ENCODE data around the gene TMEM272. TPM values are rescaled to one million over a fixed set of nuclear protein-coding genes. Genes with fewer than 3 reads are reported as not detected.

The TMEM272 gene
- total RNA-seq, 1 experiment from 2014 or later: not detected

DNA sequence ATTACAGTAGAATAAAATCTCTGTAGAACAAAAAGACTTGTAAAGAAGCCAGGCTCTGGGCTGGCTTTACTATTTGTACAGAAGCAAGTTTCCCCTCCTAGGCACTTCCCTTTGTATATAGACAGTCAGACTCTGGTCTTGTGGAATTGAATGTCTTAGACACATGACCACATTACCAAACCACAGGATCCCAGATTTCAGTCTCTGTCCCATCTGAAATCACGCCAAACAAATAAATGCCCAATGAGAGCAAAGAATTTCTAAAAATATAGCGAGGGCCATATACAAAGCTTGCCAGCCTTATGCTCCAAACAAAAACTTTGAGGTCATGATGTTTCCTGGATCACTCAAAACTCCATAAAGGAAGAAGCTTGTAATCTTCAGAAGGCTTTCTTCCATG, 40.7 kb upstream of the TMEM272 start:
- intact Hi-C loops (cut with micrococcal nuclease; ENCODE audit: unreplicated experiment): no loop called here
- Mint-ChIP-seq H3K4me1 (ENCODE audit: low read depth, unreplicated experiment) (no peaks in the 10 kb centered on the region), H3K4me3 (ENCODE audit: low read depth, unreplicated experiment) (no peak overlapping the region), H3K27me3 (ENCODE audit: unreplicated experiment) (peaks cover 29% of the 10 kb centered on the region), H3K27ac (ENCODE audit: unreplicated experiment) (no peak overlapping the region), H3K9me3 (ENCODE audit: low read depth, unreplicated experiment) (no peaks in the 10 kb centered on the region), H3K36me3 (ENCODE audit: insufficient read depth, unreplicated experiment) (no peaks in the 10 kb centered on the region)
- BruUV-seq (replicated peaks): no TSS peak
- no peak for DNase-seq
- CTCF ChIA-PET: no interaction called here
- TF ChIP-seq, protein P1, sequence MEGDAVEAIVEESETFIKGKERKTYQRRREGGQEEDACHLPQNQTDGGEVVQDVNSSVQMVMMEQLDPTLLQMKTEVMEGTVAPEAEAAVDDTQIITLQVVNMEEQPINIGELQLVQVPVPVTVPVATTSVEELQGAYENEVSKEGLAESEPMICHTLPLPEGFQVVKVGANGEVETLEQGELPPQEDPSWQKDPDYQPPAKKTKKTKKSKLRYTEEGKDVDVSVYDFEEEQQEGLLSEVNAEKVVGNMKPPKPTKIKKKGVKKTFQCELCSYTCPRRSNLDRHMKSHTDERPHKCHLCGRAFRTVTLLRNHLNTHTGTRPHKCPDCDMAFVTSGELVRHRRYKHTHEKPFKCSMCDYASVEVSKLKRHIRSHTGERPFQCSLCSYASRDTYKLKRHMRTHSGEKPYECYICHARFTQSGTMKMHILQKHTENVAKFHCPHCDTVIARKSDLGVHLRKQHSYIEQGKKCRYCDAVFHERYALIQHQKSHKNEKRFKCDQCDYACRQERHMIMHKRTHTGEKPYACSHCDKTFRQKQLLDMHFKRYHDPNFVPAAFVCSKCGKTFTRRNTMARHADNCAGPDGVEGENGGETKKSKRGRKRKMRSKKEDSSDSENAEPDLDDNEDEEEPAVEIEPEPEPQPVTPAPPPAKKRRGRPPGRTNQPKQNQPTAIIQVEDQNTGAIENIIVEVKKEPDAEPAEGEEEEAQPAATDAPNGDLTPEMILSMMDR (IDR thresholded peaks at IDR 0.05; ENCODE audit: unreplicated experiment): no peak

DNA sequence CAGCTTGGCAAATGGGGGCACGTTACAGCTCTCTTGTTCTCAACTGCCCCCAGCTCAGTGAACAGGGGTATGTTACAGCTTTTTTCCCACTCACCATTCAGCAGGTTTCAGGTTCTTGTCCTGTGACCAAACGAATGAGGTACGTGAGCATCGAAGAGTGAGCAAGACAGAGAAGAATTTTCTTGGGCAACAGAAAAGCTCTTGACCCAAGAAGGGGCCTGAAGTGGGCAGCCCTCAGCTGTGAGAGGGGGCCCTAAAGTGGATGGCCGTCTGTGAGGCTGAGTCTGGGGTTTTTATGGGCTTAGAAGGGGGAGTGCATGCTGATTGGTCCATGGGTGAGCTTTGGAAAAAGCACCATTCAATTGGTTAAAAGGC, 38.2 kb upstream of the TMEM272 start:
- H3K4me3 Mint-ChIP-seq (ENCODE audit: low read depth, unreplicated experiment): no peak overlapping the region
- CTCF ChIA-PET: no interaction called here
- no peak overlapping the region for H3K27ac Mint-ChIP-seq (ENCODE audit: unreplicated experiment)
- no peaks in the 10 kb centered on the region for H3K9me3 Mint-ChIP-seq (ENCODE audit: low read depth, unreplicated experiment)
- H3K4me1 Mint-ChIP-seq (ENCODE audit: low read depth, unreplicated experiment): no peaks in the 10 kb centered on the region
- intact Hi-C loops (cut with micrococcal nuclease; ENCODE audit: unreplicated experiment): no loop called here
- DNase-seq: no peak
- TF ChIP-seq, protein P1 (IDR thresholded peaks at IDR 0.05; ENCODE audit: unreplicated experiment): no peak
- no peaks in the 10 kb centered on the region for H3K36me3 Mint-ChIP-seq (ENCODE audit: insufficient read depth, unreplicated experiment)
- H3K27me3 Mint-ChIP-seq (ENCODE audit: unreplicated experiment): peaks cover 31% of the 10 kb centered on the region
- BruUV-seq (replicated peaks): no TSS peak

DNA sequence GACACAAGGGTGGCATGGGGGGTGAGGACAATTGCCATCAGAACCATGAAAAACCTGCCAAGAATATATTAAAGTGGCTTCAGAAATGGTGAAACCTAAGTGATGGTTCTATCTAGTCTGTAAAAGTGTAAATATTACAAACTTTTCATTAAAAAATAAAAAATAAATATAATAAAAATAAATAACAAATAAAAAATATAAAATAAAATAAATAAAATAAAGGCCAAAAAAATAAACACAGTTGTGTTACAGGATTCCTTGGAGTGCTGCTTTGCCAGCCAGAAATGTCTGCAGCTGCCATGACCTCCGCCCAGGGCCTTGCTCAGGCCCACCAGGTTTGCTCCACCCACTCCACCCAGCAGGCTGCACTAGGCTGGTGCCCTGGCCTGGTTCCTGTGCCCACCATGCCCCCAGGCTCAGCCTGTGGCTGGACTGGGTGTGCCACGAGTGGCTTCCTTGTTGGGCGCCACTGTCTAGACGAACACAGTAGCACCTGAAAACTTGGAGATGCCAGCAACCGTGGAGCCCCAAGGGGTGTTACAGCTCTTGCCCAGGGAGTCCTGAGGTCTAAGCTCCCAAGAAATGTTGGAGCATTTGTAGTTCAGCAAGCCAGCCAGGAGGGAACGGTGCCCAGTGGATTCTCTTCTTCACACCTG, 37.7 kb upstream of the TMEM272 start:
- CTCF ChIA-PET: no interaction called here
- intact Hi-C loops (cut with micrococcal nuclease; ENCODE audit: unreplicated experiment): no loop called here
- Mint-ChIP-seq H3K9me3 (ENCODE audit: low read depth, unreplicated experiment) (no peaks in the 10 kb centered on the region), H3K27me3 (ENCODE audit: unreplicated experiment) (peaks cover 31% of the 10 kb centered on the region), H3K4me3 (ENCODE audit: low read depth, unreplicated experiment) (no peak overlapping the region), H3K4me1 (ENCODE audit: low read depth, unreplicated experiment) (no peaks in the 10 kb centered on the region), H3K27ac (ENCODE audit: unreplicated experiment) (no peak overlapping the region), H3K36me3 (ENCODE audit: insufficient read depth, unreplicated experiment) (no peaks in the 10 kb centered on the region)
- BruUV-seq (replicated peaks): no TSS peak
- TF ChIP-seq, protein P1 (IDR thresholded peaks at IDR 0.05; ENCODE audit: unreplicated experiment): no peak
- DNase-seq: no peak

DNA sequence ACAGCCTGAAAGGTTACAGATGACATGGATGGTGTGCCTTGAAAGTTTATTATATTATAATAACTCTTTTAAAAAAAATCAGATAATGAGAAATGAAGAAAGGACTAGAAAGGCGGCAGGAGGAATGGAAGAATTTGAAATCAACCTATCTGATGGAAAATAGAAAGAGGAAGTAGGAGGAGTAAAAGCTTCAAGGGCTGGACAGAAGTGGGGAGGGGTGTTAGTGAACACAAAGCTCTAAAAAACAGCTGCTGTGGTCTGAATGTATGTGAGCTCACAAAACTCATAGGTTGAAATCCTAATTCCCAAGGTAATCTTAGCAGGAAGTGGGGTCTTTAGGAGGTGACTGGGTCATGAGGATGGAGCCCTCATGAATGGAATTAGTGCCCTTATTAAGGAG, 36.3 kb upstream of the TMEM272 start:
- CTCF ChIA-PET: no interaction called here
- DNase-seq: no peak
- Mint-ChIP-seq H3K4me3 (ENCODE audit: low read depth, unreplicated experiment) (no peak overlapping the region), H3K9me3 (ENCODE audit: low read depth, unreplicated experiment) (no peaks in the 10 kb centered on the region), H3K36me3 (ENCODE audit: insufficient read depth, unreplicated experiment) (no peaks in the 10 kb centered on the region), H3K27ac (ENCODE audit: unreplicated experiment) (no peak overlapping the region), H3K4me1 (ENCODE audit: low read depth, unreplicated experiment) (no peaks in the 10 kb centered on the region), H3K27me3 (ENCODE audit: unreplicated experiment) (peaks cover 39% of the 10 kb centered on the region)
- intact Hi-C loops (cut with micrococcal nuclease; ENCODE audit: unreplicated experiment): no loop called here
- no TSS peak for BruUV-seq (replicated peaks)
- TF ChIP-seq, protein P1 (IDR thresholded peaks at IDR 0.05; ENCODE audit: unreplicated experiment): no peak
